Measurements from ENCODE around the gene USP10. TPM values are rescaled to one million over a fixed set of nuclear protein-coding genes. Genes with fewer than 3 reads are reported as not detected.
A peak's percentile ranks its signal among the peaks of the same experiment; 100 is the strongest.
"Not testable (repeated sequence)": the region's sequence is repeated elsewhere in the genome, so short reads cannot be mapped to it uniquely, and the experiment has no call there.

Gene USP10
- polyA plus RNA-seq, 1 experiment = 55.1 TPM

GRCh38 chr16:84742641-84743092 is 42.9 kb downstream of the USP10 start:
- CTCF ChIA-PET = interaction anchor here (0.8 to 5.2 kb wide), 2 partner anchors 12 to 227 kb away, joined by 3 to 29 read pairs; no protein-coding TSS in a partner anchor
- no peak overlapping the region for H3K4me3 ChIP-seq (ENCODE audit: low read depth, low read length)
- H3K27me3 ChIP-seq (ENCODE audit: control insufficient read depth, insufficient read depth, low read length) = no peaks in the 10 kb centered on the region
- peaks cover 4% of the 10 kb centered on the region; the same call in 1 of the 2 replicates for H3K36me3 ChIP-seq (ENCODE audit: control insufficient read depth, insufficient read depth, low read length)
- no peak for DNase-seq (ENCODE audit: low read depth)
- POLR2A ChIA-PET = no interaction called here
- no peak for TF ChIP-seq CTCF (IDR thresholded peaks at IDR 0.05; ENCODE audit: insufficient read depth, low read depth, low read length)

DNA sequence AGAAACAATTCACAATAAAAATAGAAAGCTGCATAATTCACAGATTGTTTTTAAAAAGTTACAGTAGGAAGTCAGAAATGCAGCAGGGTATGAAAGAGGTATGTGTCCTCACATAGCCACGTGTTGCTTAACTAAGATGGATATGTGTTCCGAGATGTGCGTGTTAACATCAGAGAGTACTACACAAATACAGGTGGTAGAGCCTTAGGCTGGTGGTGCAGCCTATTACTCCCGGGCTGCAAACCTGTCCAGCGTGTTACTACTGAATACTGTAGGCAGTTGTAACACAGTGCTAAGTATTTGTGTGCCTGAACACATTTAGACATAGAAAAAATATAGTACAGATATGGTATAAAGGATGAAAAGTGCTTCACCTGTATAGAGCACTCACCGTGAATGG is 46.4 kb downstream of the USP10 start:
- POLR2A ChIA-PET = no interaction called here
- CTCF ChIA-PET = interaction anchor here (0.9 to 2.0 kb wide), 8 partner anchors 8 to 225 kb away, joined by 3 to 12 read pairs (median 5); no protein-coding TSS in a partner anchor
- Histone ChIP-seq H3K36me3 (ENCODE audit: control insufficient read depth, insufficient read depth, low read length) (peaks cover 4% of the 10 kb centered on the region; the same call in 1 of the 2 replicates), H3K4me3 (ENCODE audit: low read depth, low read length) (no peak overlapping the region), H3K27me3 (ENCODE audit: control insufficient read depth, insufficient read depth, low read length) (no peaks in the 10 kb centered on the region)
- TF ChIP-seq CTCF (IDR thresholded peaks at IDR 0.05; ENCODE audit: insufficient read depth, low read depth, low read length) = no peak
- no peak for DNase-seq (ENCODE audit: low read depth)

GRCh38 chr16:84746875-84747274 is 47.1 kb downstream of the USP10 start:
- H3K4me3 ChIP-seq (ENCODE audit: low read depth, low read length) = no peak overlapping the region
- no peak for DNase-seq (ENCODE audit: low read depth)
- ChIA-PET CTCF (interaction anchor here (0.5 to 2.0 kb wide), 9 partner anchors 8 to 224 kb away, joined by 3 to 12 read pairs (median 4); no protein-coding TSS in a partner anchor), POLR2A (no interaction called here)
- no peaks in the 10 kb centered on the region for H3K27me3 ChIP-seq (ENCODE audit: control insufficient read depth, insufficient read depth, low read length)
- H3K36me3 ChIP-seq (ENCODE audit: control insufficient read depth, insufficient read depth, low read length) = peaks cover 2% of the 10 kb centered on the region; the same call in 1 of the 2 replicates
- peak; percentile 34 for TF ChIP-seq CTCF (IDR thresholded peaks at IDR 0.05; ENCODE audit: insufficient read depth, low read depth, low read length)

DNA sequence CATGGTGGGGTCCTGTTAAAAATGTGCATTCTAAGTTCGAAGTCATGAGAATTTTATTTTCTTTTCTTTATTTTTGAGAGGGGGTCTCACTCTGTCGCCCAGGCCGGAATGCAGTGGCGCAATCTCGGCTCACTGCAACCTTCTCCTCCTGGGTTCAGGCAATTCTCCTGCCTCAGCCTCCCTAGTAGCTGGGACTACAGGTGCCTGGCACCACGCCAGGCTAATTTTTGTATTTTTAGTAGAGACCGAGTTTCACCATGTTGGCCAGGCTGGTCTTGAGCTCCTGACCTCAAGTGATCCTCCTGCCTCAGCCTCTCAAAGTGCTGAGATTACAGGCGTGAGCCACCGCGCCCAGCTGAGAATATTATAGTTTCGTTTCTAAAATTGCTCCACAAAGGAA is 48.4 kb downstream of the USP10 start:
- DNase-seq (ENCODE audit: low read depth); H3K4me3 ChIP-seq (ENCODE audit: low read depth, low read length); POLR2A ChIA-PET; H3K27me3 ChIP-seq (ENCODE audit: control insufficient read depth, insufficient read depth, low read length); H3K36me3 ChIP-seq (ENCODE audit: control insufficient read depth, insufficient read depth, low read length): not testable (repeated sequence)
- CTCF ChIA-PET = interaction anchor here (0.7 to 0.8 kb wide), 3 partner anchors 205 to 267 kb away, joined by 3 to 4 read pairs (median 3); no protein-coding TSS in a partner anchor

- TF ChIP-seq CTCF (IDR thresholded peaks at IDR 0.05; ENCODE audit: insufficient read depth, low read depth, low read length) = no peak
- no peak for DNase-seq (ENCODE audit: low read depth)
- ChIA-PET POLR2A (no interaction called here), CTCF (interaction anchor here (0.8 to 1.3 kb wide), 2 partner anchors 23 to 222 kb away, joined by 3 to 4 read pairs; no protein-coding TSS in a partner anchor)
- no peak overlapping the region for H3K4me3 ChIP-seq (ENCODE audit: low read depth, low read length)
- no peaks in the 10 kb centered on the region for H3K27me3 ChIP-seq (ENCODE audit: control insufficient read depth, insufficient read depth, low read length)
- peaks cover 2% of the 10 kb centered on the region; the same call in 1 of the 2 replicates for H3K36me3 ChIP-seq (ENCODE audit: control insufficient read depth, insufficient read depth, low read length)
Observed at GRCh38 chr16:84749072-84749471, 49.3 kb downstream of the USP10 start.
